Measurements from ENCODE around the gene COG5. TPM values are rescaled to one million over a fixed set of nuclear protein-coding genes. Genes with fewer than 3 reads are reported as not detected.

COG5 gene
- total RNA-seq, 1 experiment from 2014 or later: 20.2 TPM

GRCh38 chr7:107461938-107462533 is 101.7 kb downstream of the COG5 start:
- H2BK20ac ChIP-seq (ENCODE audit: low read depth, low read length, poor library complexity, severe bottlenecking): no peak overlapping the region
- H3K79me1 ChIP-seq (ENCODE audit: insufficient read depth, low read depth, low read length, poor library complexity, severe bottlenecking): no peaks in the 10 kb centered on the region
- no peak overlapping the region for H3T11ph ChIP-seq (ENCODE audit: low read length)
- no peak overlapping the region for H3K23ac ChIP-seq (ENCODE audit: insufficient read length, low read depth, low read length)
- Mint-ChIP-seq H3K36me3 (ENCODE audit: insufficient read depth in 1 of 3, low read depth in 3 of 3) (no peaks in the 10 kb centered on the region; a peak in 1 of 7 replicates), H3K4me3 (no peak overlapping the region), H3K27ac (peak overlapping the region in 1 of 3 experiments; percentile 17; a peak in 1 of 7 replicates), H3K4me1 (peaks cover 11 to 13% of the 10 kb centered on the region in 2 experiments), H3K9me3 (no peaks in the 10 kb centered on the region), H3K27me3 (ENCODE audit: low read depth) (no peaks in the 10 kb centered on the region)
- H4K5ac ChIP-seq (ENCODE audit: insufficient read length, low read depth, low read length): no peak overlapping the region
- no peak overlapping the region for H2BK5ac ChIP-seq (ENCODE audit: insufficient read length, low read length)
- no peak overlapping the region for H3K4me2 ChIP-seq (ENCODE audit: insufficient read depth, insufficient read length, low read length)
- H3K9me3 ChIP-seq (ENCODE audit: control insufficient read depth, low read depth, low read length): no peaks in the 10 kb centered on the region
- H3K4me1 ChIP-seq (ENCODE audit: insufficient read depth, low read length): no peaks in the 10 kb centered on the region
- no peak overlapping the region for H3K27ac ChIP-seq (ENCODE audit: insufficient read length, low read depth, low read length)
- H4K8ac ChIP-seq (replicated peaks; ENCODE audit: insufficient read length, low read depth, low read length): no peak overlapping the region
- no peak overlapping the region for H3K14ac ChIP-seq (ENCODE audit: insufficient read depth, low read length)
- H4K91ac ChIP-seq (ENCODE audit: insufficient read length, low read depth, low read length): no peak overlapping the region
- no peaks in the 10 kb centered on the region for H3K79me2 ChIP-seq (ENCODE audit: insufficient read depth, low read length)
- TF ChIP-seq CTCF (conservative IDR thresholded peaks at IDR 0.05): no peak
- DNase-seq: no peak
- H2AK5ac ChIP-seq (ENCODE audit: insufficient read length, low read length): no peak overlapping the region
- no peak overlapping the region for H2BK120ac ChIP-seq (ENCODE audit: low read depth, low read length, poor library complexity, severe bottlenecking)
- H2BK12ac ChIP-seq (ENCODE audit: insufficient read length, low read depth, low read length): no peak overlapping the region
- H3K18ac ChIP-seq (ENCODE audit: insufficient read length, low read depth, low read length): no peak overlapping the region
- H2BK15ac ChIP-seq (ENCODE audit: low read depth, low read length): no peak overlapping the region
- H3K4ac ChIP-seq (ENCODE audit: low read depth, low read length): no peak overlapping the region
- no peaks in the 10 kb centered on the region for H4K20me1 ChIP-seq (ENCODE audit: control insufficient read depth, insufficient read depth, insufficient read length)
- no peaks in the 10 kb centered on the region for H3K23me2 ChIP-seq (ENCODE audit: insufficient read length, low read depth, low read length, poor library complexity, severe bottlenecking)
- H3K9ac ChIP-seq (ENCODE audit: extremely low read depth, insufficient read length, low read length): no peak overlapping the region
- no peak overlapping the region for H2AFZ ChIP-seq (ENCODE audit: low read length)
- H3K27me3 ChIP-seq (ENCODE audit: insufficient read depth, low read length): no peaks in the 10 kb centered on the region
- no CpG with 5 or more reads among the region's 2 CpGs for WGBS (ENCODE audit: extremely low coverage, insufficient read length, low lambda C conversion rate)
- no peak overlapping the region for H3K56ac ChIP-seq (ENCODE audit: insufficient read length, low read depth, low read length)

Data from H9 (cell line).